ENCODE data around the gene METTL18.

GRCh38 chr1:169750041-169750440 lies 44.7 kb downstream of the METTL18 start:
- TF ChIP-seq CTCF (IDR thresholded peaks at IDR 0.05) (no peak), ZFX (IDR thresholded peaks at IDR 0.05; ENCODE audit: borderline replicate concordance) (no peak)
